GM12891 (cell line): ENCODE data around the gene FAM53A.

Experiments
- POLR2A ChIP-seq: IDR thresholded peaks from 2 replicates; pipeline ENCODE4 v1.6.1; 2011; ENCODE audit warnings: low read depth, low read length, control low read depth
- SPI1 ChIP-seq: IDR thresholded peaks from 2 replicates; pipeline ENCODE4 v1.6.1; 2011; ENCODE audit warnings: low read depth, low read length, control low read depth

DNA sequence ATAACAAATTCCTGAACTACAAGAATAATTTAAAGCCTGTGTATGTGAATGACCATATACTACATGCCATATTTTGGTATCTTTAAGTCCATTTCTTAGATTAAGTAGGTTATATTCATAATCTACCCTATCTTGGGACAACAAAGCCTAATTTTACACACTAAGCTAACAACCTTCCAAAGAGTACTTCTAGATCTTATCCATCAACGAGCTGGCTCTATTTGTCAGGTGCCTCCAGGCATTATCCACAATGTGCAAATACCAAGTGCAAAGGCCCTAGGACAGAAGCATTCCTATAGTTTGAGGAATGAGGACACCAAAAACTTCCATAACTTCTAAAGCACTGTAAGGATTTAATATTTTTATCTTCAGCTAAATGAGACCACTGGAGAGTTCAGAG, 24.5 kb upstream of the FAM53A start:
- TF ChIP-seq SPI1 = no peak
- TF ChIP-seq POLR2A = no peak
